T-helper 2 cell (primary cell): Measurements from ENCODE around the gene GABPB1.

ENCODE experiments used
- DNase-seq, 5 experiments: peaks; one replicate each; pipeline versions ENCODE4 v3.0.0 to v3.0.0-alpha.2; 2012 to 2022

GABPB1 gene

GRCh38 chr15:50344006-50344464 lies 11.0 kb downstream of the GABPB1 start:
- DNase-seq: no peak

- no peak for DNase-seq
Observed at GRCh38 chr15:50341616-50342136, 13.3 kb downstream of the GABPB1 start.

GRCh38 chr15:50340416-50340815 lies 14.6 kb downstream of the GABPB1 start:
- no peak for DNase-seq

- no peak for DNase-seq
Observed at GRCh38 chr15:50339717-50340116, 15.3 kb downstream of the GABPB1 start.

- no peak for DNase-seq
Observed at GRCh38 chr15:50335251-50335650, 19.7 kb downstream of the GABPB1 start.

- DNase-seq: no peak
Observed at GRCh38 chr15:50333229-50333628, 21.8 kb downstream of the GABPB1 start.

GRCh38 chr15:50330921-50331320 lies 24.1 kb downstream of the GABPB1 start:
- DNase-seq: no peak

- DNase-seq: no peak
Observed at GRCh38 chr15:50328116-50328515, 26.9 kb downstream of the GABPB1 start.

- no peak for DNase-seq
Observed at GRCh38 chr15:50321680-50322210, 33.3 kb downstream of the GABPB1 start.

GRCh38 chr15:50320504-50320903 lies 34.5 kb downstream of the GABPB1 start:
- no peak for DNase-seq

- peak in 1 of 5 experiments; percentile 35 for DNase-seq
Observed at GRCh38 chr15:50318697-50319096, 36.3 kb downstream of the GABPB1 start.

GRCh38 chr15:50315814-50316630 lies 39.0 kb downstream of the GABPB1 start:
- DNase-seq: peak in 2 of 5 experiments; percentile 4 to 65

GRCh38 chr15:50312636-50313035 lies 42.4 kb downstream of the GABPB1 start:
- peak in 1 of 5 experiments; percentile 3 for DNase-seq

- no peak for DNase-seq
Observed at GRCh38 chr15:50307799-50308198, 47.2 kb downstream of the GABPB1 start.

- no peak for DNase-seq
Observed at GRCh38 chr15:50304836-50305235, 50.2 kb downstream of the GABPB1 start.

- DNase-seq: no peak
Observed at GRCh38 chr15:50302581-50302980, 52.4 kb downstream of the GABPB1 start.

- no peak for DNase-seq
Observed at GRCh38 chr15:50298340-50298739, 56.7 kb downstream of the GABPB1 start.

GRCh38 chr15:50295966-50296365 lies 59.0 kb downstream of the GABPB1 start:
- no peak for DNase-seq

GRCh38 chr15:50289749-50290148 lies 65.2 kb downstream of the GABPB1 start:
- no peak for DNase-seq

GRCh38 chr15:50287324-50288116 lies 67.5 kb downstream of the GABPB1 start:
- no peak for DNase-seq

GRCh38 chr15:50281427-50281826 lies 73.6 kb downstream of the GABPB1 start:
- DNase-seq: no peak

- no peak for DNase-seq
Observed at GRCh38 chr15:50280271-50280670, 74.7 kb downstream of the GABPB1 start.

- no peak for DNase-seq
Observed at GRCh38 chr15:50278496-50278895, 76.5 kb downstream of the GABPB1 start.
